HG02884 (cell line): ENCODE measurements around the gene CD300LG.
"Not testable (repeated sequence)": the region's sequence is repeated elsewhere in the genome, so short reads cannot be mapped to it uniquely, and the experiment has no call there.

ENCODE experiments used
- ATAC-seq: cut with Tn5 transposase; IDR thresholded peaks from one replicate; pipeline ENCODE4 v1.9.1; 2021; ENCODE audit warnings: mild to moderate bottlenecking, moderate library complexity; ENCODE audit not compliant: unreplicated experiment

Gene CD300LG

DNA sequence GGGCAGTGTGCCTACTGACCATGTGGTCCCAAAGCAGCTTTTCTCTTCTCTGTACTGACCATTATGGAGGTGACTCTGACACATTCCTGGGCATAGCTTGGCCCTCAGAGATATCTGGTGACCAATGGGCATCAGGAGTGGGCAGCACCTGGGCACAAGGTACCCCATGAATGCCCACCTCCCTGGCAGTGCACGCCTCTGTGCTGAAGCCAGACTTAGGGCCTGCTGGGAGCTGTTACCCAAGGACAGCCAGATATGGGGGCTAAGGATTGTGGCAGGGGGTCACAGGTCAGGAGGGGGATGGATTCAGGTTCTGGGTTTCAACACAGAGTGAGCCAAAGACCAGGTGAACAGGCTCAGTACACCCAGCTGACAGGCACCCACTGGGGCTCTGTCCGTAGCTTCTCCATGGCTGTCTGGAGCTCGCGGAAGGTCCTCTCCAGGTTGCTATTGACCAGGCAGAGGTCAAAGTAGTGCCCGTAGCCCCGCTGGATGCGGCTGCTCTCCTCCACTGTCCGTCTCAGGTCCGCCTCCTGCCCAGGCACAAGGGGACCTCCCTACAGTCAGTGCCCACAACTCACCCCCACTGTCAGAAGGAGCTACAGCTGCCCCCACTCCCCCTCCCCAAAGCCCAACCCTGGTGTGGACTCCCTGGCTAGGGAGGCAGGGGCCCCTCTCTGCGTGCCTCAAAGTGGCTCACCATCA, 30.6 kb downstream of the CD300LG start:
- no peak for ATAC-seq

GRCh38 chr17:43878260-43879175, 31.5 kb downstream of the CD300LG start:
- ATAC-seq = no peak

- ATAC-seq = no peak
These were observed 32.9 kb downstream of the CD300LG start for GRCh38 chr17:43879723-43880419.

DNA sequence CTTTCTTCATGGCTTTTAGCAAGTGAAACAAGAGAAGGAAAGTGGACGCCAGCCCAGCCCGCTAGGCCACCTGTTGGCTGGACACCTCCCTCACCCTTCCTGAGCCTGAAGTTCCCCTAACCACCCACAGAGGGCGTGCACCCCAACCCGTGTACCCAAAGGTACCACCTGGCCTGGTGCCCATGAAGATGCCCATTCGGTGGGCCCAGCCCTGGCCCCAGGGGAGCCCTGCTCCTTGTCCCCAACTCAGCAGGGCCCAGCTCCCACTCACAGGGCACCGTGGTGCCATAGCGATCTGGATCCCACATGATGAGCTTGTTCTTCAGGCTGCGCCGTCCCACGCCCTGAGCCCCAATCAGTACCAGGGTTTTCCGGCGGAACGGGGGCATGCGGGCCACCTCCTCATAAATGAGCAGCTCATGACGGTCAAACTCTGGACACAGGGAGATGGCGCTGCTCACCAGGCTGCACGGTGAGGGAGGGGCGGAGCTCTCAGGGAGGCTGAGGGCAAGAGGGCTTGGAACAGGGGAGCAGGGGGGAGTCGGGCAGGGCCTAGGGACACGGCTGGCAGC, 33.5 kb downstream of the CD300LG start:
- no peak for ATAC-seq

DNA sequence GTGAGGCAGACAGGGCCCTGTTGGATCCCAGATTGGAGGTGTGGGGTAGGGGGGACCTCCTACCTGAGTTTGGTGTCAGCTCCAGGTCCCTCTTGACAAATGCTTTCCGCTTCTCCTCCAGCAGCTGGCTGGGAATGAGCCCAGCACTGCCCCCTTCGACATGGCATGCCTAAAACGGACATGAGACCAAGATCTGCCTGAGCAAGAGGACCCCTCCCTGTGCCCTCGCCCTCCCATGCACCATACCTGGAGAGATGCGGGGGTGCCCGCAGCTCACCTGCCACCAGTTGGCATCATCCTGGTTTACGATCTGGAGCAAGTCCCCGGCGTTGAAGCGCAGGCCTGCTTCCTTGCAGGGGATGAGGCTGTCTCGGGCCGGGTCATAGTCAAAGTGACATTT, 34.2 kb downstream of the CD300LG start:
- ATAC-seq = no peak

DNA sequence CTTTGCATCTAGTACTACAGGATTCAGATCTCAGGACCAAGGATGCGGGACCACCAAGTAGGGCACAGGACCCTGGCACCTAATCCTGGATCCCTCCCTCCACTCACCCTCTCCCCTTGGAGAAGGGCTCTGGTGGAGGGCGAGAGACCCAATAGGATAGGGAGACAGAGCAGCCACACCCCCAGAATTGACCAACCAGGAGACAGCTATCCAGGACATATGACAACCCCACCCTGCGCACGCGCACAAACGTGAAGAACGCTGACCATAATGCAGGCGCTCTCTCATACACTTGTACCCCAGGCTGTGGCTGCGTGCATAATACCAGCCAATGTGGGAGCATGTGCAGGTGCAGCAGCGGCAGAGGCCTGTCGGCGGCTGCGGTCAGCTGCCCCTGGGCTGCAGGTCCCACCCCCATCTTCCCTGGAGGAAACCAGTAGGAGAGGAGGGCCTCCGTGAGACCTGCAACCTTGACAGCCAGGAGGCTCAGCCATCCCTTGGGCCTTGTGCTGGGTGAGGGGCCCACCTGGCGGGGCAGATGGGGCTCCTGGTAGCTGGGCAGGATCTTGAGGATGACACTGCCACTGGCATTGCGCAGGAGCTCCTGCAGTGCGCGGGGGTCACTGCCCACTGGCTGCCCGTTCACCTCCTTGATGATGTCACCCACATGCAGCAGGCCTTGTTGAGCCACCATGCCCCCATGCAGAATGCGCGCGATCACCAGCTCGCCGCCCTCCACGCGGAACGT, 35.0 kb downstream of the CD300LG start:
- ATAC-seq = no peak

DNA sequence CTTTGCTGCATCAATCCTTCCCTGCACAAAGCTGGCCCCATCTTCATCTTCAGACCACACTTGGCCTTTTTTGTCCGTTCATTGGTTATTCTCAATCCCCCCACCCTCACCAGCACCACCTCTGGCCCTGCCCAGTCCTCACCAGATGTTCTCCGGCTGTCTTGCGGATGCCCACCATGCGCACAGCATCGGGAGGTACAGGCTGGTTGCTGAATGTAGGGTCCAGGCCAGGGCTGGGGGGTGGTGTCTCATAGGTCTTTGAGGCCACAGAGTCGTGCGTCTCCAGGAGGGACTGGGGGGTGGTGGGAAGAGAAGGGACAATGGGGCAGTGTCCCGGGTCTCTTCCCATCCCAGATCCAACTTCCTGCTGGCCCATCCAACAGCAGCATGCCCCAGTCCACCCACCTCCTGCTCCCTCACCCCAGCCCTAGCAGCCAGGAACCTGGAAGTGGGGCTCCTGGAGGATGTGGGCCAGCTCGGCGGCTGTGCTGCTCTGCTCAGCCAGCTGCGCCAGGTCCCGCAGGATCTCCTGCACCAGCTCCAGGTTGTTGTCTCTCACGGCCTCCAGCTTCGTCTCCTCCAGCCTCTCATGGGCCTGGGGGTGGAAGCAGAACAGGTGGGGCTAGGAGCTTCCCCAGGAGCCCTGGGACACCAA, 35.9 kb downstream of the CD300LG start:
- no peak for ATAC-seq

- ATAC-seq = no peak
These were observed 41.6 kb downstream of the CD300LG start for GRCh38 chr17:43888548-43888947.

DNA sequence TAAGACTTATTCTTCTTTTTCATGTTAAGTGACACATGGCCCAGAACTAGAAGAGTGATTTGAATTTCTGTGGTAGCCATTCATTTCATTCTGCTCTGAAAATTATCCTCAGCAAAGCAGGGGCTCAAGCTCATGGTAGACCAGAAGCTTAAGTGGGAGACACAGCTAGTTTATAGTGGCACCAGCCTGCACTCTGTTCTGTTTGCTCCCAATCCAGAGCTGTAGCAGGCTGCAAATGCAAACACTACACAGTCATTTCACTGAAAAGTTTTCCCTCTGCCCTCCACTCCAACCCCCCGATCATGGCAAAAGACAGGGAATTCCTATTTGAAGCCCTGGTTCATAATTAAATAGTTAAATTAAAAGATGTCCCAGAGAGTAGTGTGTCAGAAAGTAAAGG, 43.3 kb downstream of the CD300LG start:
- ATAC-seq = no peak

DNA sequence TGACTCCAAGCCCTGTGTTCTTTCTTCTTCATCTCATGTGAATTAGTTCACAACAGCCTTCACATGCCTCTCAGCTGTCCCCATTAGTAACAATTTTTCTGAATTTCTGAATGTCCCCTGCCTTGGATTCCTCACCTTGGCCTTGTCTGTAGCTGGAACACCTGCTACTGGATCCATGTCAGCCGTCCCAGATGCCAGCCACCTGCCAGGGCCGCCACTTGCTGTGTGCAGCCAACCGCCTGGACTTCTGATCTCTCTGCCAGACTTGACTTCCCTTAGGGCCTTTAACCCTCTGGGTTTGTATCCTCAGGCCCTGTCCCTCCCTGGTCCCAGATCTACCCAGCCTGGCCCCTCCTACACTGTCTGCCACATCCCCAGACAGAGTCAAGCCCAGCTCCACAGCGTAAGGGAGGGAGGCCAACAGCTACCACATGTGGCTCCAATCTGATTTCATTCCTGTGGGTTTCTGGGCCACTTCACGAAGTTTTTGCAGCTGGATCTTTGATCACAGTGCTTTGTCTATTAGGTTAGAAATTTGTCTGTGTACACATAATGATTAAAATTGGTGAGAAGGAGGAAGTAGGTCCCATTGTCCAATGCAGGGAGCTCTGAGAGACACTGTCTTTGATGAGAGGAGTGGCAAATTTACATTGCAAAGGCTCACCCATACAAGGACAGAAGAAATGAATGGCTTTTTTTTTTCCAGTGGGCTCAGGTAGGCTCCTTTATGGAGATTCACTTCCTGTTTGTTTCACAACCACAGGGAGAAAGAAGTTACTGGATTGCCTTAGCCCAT, 45.1 kb downstream of the CD300LG start:
- ATAC-seq = no peak

- ATAC-seq = no peak
These were observed 45.6 kb downstream of the CD300LG start for GRCh38 chr17:43892647-43892952.

- ATAC-seq = not testable (repeated sequence)
These were observed 47.5 kb downstream of the CD300LG start for GRCh38 chr17:43894494-43894893.

- no peak for ATAC-seq
These were observed 50.9 kb downstream of the CD300LG start for GRCh38 chr17:43897831-43898230.

GRCh38 chr17:43898446-43898845, 51.5 kb downstream of the CD300LG start:
- no peak for ATAC-seq

DNA sequence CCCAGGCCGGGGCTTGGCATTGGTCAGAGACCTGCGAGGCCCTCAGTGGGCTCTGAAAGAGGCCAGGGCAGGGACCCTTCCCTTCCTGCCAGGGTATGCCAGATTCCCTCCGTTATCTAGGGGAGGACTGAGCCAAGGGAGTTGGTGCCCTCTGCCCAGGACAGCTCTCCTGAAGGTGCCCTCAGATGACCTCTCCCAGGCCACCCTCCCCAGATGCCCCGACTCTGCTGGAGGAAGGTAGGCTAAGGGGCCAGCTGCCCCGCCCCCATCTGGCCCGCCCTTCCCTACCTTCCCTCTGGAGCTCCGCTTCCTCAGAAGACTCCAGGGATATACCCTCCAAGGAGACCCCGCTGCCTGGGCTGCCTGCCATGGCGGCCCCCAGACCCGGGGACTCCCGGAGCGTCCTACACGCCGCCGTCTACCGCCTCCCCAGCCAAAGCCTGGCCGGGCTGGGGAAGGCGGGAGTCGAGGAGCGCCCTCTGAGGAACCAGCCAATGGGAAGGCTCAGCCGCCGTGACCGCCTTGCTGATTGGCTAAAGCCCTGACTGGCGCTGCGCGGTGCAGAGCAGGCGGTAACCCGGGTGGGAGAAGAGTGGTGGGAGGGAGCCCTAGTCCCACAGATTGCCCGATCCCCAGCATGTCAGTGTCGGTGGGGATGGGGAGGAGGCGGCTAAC, 53.3 kb downstream of the CD300LG start:
- no peak for ATAC-seq

GRCh38 chr17:43900858-43901754, 54.1 kb downstream of the CD300LG start:
- ATAC-seq = no peak

- no peak for ATAC-seq
These were observed 55.0 kb downstream of the CD300LG start for GRCh38 chr17:43901861-43902589.
